ENCODE data around the gene NSUN2.
A peak's percentile ranks its signal among the peaks of the same experiment; 100 is the strongest.

NSUN2 gene

GRCh38 chr5:6634788-6635430 lies 2.1 kb upstream of the NSUN2 start:
- no peak for DNase-seq (ENCODE audit: low spot score)
- Mint-ChIP-seq H3K9me3 (no peaks in the 10 kb centered on the region), H3K4me1 (ENCODE audit: low read depth) (peaks cover 15% of the 10 kb centered on the region), H3K27me3 (ENCODE audit: low read depth) (no peaks in the 10 kb centered on the region), H3K4me3 (peak overlapping the region; percentile 73), H3K36me3 (ENCODE audit: low read depth) (peaks cover 24% of the 10 kb centered on the region), H3K27ac (no peak overlapping the region)

GRCh38 chr5:6634306-6634705 lies 1.5 kb upstream of the NSUN2 start:
- H3K4me1 Mint-ChIP-seq (ENCODE audit: low read depth): peaks cover 20% of the 10 kb centered on the region
- H3K27me3 Mint-ChIP-seq (ENCODE audit: low read depth): no peaks in the 10 kb centered on the region
- no peaks in the 10 kb centered on the region for H3K9me3 Mint-ChIP-seq
- peaks cover 30% of the 10 kb centered on the region for H3K36me3 Mint-ChIP-seq (ENCODE audit: low read depth)
- H3K4me3 Mint-ChIP-seq: peak overlapping the region; percentile 96
- H3K27ac Mint-ChIP-seq: peak overlapping the region; percentile 87
- DNase-seq (ENCODE audit: low spot score): no peak

GRCh38 chr5:6633469-6634245 lies 813 bp upstream of the NSUN2 start:
- H3K4me3 Mint-ChIP-seq: peak overlapping the region; percentile 96
- peak overlapping the region; percentile 87 for H3K27ac Mint-ChIP-seq
- H3K4me1 Mint-ChIP-seq (ENCODE audit: low read depth): peaks cover 22% of the 10 kb centered on the region
- no peak for DNase-seq (ENCODE audit: low spot score)
- H3K9me3 Mint-ChIP-seq: no peaks in the 10 kb centered on the region
- H3K36me3 Mint-ChIP-seq (ENCODE audit: low read depth): peaks cover 37% of the 10 kb centered on the region
- no peaks in the 10 kb centered on the region for H3K27me3 Mint-ChIP-seq (ENCODE audit: low read depth)

GRCh38 chr5:6632324-6632887 lies 438 bp downstream of the NSUN2 start:
- peaks cover 25% of the 10 kb centered on the region for H3K4me1 Mint-ChIP-seq (ENCODE audit: low read depth)
- peaks cover 45% of the 10 kb centered on the region for H3K36me3 Mint-ChIP-seq (ENCODE audit: low read depth)
- no peaks in the 10 kb centered on the region for H3K27me3 Mint-ChIP-seq (ENCODE audit: low read depth)
- H3K9me3 Mint-ChIP-seq: no peaks in the 10 kb centered on the region
- H3K4me3 Mint-ChIP-seq: peak overlapping the region; percentile 96
- peak overlapping the region; percentile 99 for H3K27ac Mint-ChIP-seq
- DNase-seq (ENCODE audit: low spot score): no peak

GRCh38 chr5:6631441-6631840 lies 1.4 kb downstream of the NSUN2 start:
- Mint-ChIP-seq H3K27me3 (ENCODE audit: low read depth) (no peaks in the 10 kb centered on the region), H3K4me1 (ENCODE audit: low read depth) (peaks cover 25% of the 10 kb centered on the region), H3K27ac (peak overlapping the region; percentile 14), H3K36me3 (ENCODE audit: low read depth) (peaks cover 52% of the 10 kb centered on the region), H3K4me3 (peak overlapping the region; percentile 96), H3K9me3 (no peaks in the 10 kb centered on the region)
- no peak for DNase-seq (ENCODE audit: low spot score)

GRCh38 chr5:6626508-6626907 lies 6.3 kb downstream of the NSUN2 start:
- Mint-ChIP-seq H3K27ac (no peak overlapping the region), H3K9me3 (peaks cover 31% of the 10 kb centered on the region), H3K27me3 (ENCODE audit: low read depth) (no peaks in the 10 kb centered on the region), H3K36me3 (ENCODE audit: low read depth) (peaks cover 88% of the 10 kb centered on the region), H3K4me3 (no peak overlapping the region), H3K4me1 (ENCODE audit: low read depth) (peaks cover 21% of the 10 kb centered on the region)
- DNase-seq (ENCODE audit: low spot score): no peak

GRCh38 chr5:6623941-6624340 lies 8.9 kb downstream of the NSUN2 start:
- Mint-ChIP-seq H3K4me1 (ENCODE audit: low read depth) (peaks cover 8% of the 10 kb centered on the region), H3K9me3 (peaks cover 31% of the 10 kb centered on the region), H3K36me3 (ENCODE audit: low read depth) (peaks cover 76% of the 10 kb centered on the region), H3K27ac (no peak overlapping the region), H3K4me3 (no peak overlapping the region), H3K27me3 (ENCODE audit: low read depth) (no peaks in the 10 kb centered on the region)
- DNase-seq (ENCODE audit: low spot score): no peak

- no peaks in the 10 kb centered on the region for H3K27me3 Mint-ChIP-seq (ENCODE audit: low read depth)
- no peak for DNase-seq (ENCODE audit: low spot score)
- H3K9me3 Mint-ChIP-seq: peaks cover 31% of the 10 kb centered on the region
- peaks cover 75% of the 10 kb centered on the region for H3K36me3 Mint-ChIP-seq (ENCODE audit: low read depth)
- H3K4me1 Mint-ChIP-seq (ENCODE audit: low read depth): peaks cover 4% of the 10 kb centered on the region
- no peak overlapping the region for H3K27ac Mint-ChIP-seq
- no peak overlapping the region for H3K4me3 Mint-ChIP-seq
Observed at GRCh38 chr5:6623228-6623627, 9.6 kb downstream of the NSUN2 start.

- H3K4me3 Mint-ChIP-seq: no peak overlapping the region
- no peaks in the 10 kb centered on the region for H3K9me3 Mint-ChIP-seq
- no peak for DNase-seq (ENCODE audit: low spot score)
- H3K36me3 Mint-ChIP-seq (ENCODE audit: low read depth): peaks cover 64% of the 10 kb centered on the region
- H3K27me3 Mint-ChIP-seq (ENCODE audit: low read depth): no peaks in the 10 kb centered on the region
- no peak overlapping the region for H3K27ac Mint-ChIP-seq
- H3K4me1 Mint-ChIP-seq (ENCODE audit: low read depth): peaks cover 8% of the 10 kb centered on the region
Observed at GRCh38 chr5:6616632-6617031, 16.2 kb downstream of the NSUN2 start.

GRCh38 chr5:6615034-6615815 lies 17.6 kb downstream of the NSUN2 start:
- no peak overlapping the region for H3K4me3 Mint-ChIP-seq
- no peak overlapping the region for H3K27ac Mint-ChIP-seq
- peaks cover 64% of the 10 kb centered on the region for H3K36me3 Mint-ChIP-seq (ENCODE audit: low read depth)
- no peak for DNase-seq (ENCODE audit: low spot score)
- H3K9me3 Mint-ChIP-seq: no peaks in the 10 kb centered on the region
- H3K27me3 Mint-ChIP-seq (ENCODE audit: low read depth): no peaks in the 10 kb centered on the region
- peaks cover 8% of the 10 kb centered on the region for H3K4me1 Mint-ChIP-seq (ENCODE audit: low read depth)

GRCh38 chr5:6611334-6612256 lies 21.2 kb downstream of the NSUN2 start:
- Mint-ChIP-seq H3K27ac (no peak overlapping the region), H3K4me3 (no peak overlapping the region), H3K4me1 (ENCODE audit: low read depth) (peaks cover 7% of the 10 kb centered on the region), H3K9me3 (no peaks in the 10 kb centered on the region), H3K36me3 (ENCODE audit: low read depth) (peaks cover 79% of the 10 kb centered on the region), H3K27me3 (ENCODE audit: low read depth) (no peaks in the 10 kb centered on the region)
- no peak for DNase-seq (ENCODE audit: low spot score)

GRCh38 chr5:6608016-6608415 lies 24.8 kb downstream of the NSUN2 start:
- no peak for DNase-seq (ENCODE audit: low spot score)
- Mint-ChIP-seq H3K9me3 (no peaks in the 10 kb centered on the region), H3K36me3 (ENCODE audit: low read depth) (peaks cover 74% of the 10 kb centered on the region), H3K4me1 (ENCODE audit: low read depth) (no peaks in the 10 kb centered on the region), H3K4me3 (no peak overlapping the region), H3K27me3 (ENCODE audit: low read depth) (no peaks in the 10 kb centered on the region), H3K27ac (no peak overlapping the region)

GRCh38 chr5:6607559-6607936 lies 25.3 kb downstream of the NSUN2 start:
- peaks cover 76% of the 10 kb centered on the region for H3K36me3 Mint-ChIP-seq (ENCODE audit: low read depth)
- no peak for DNase-seq (ENCODE audit: low spot score)
- no peaks in the 10 kb centered on the region for H3K4me1 Mint-ChIP-seq (ENCODE audit: low read depth)
- no peak overlapping the region for H3K4me3 Mint-ChIP-seq
- H3K9me3 Mint-ChIP-seq: no peaks in the 10 kb centered on the region
- H3K27ac Mint-ChIP-seq: no peak overlapping the region
- no peaks in the 10 kb centered on the region for H3K27me3 Mint-ChIP-seq (ENCODE audit: low read depth)

Measured in T-helper 2 cell treated with Interferon-gamma antibody and Interleukin-4, amounts not matched to agents 5 μg/mL and 100 μg/mL, for 36 hours (primary cell).